IMR-90 (cell line): ENCODE measurements around the gene CTBP1.
"Not testable (repeated sequence)": the region's sequence is repeated elsewhere in the genome, so short reads cannot be mapped to it uniquely, and the experiment has no call there.

ENCODE experiments used
- BHLHE40 ChIP-seq: fragments of 150-350 bp; IDR thresholded peaks from 2 replicates; pipeline ENCODE4 v1.6.1; 2016; ENCODE audit warnings: mild to moderate bottlenecking, low read depth, low read length
- POLR2A ChIP-seq: IDR thresholded peaks from 2 replicates; pipeline ENCODE4 v1.6.1; 2012; ENCODE audit warnings: mild to moderate bottlenecking, low read depth, low read length
- SMC3 ChIP-seq: fragments of 150-350 bp; IDR thresholded peaks from 2 replicates; pipeline ENCODE4 v1.6.1; 2016; ENCODE audit warnings: low read depth, mild to moderate bottlenecking, antibody characterized with exemption, low read length, moderate library complexity
- TF ChIP-seq, protein P1 (sequence below): conservative IDR thresholded peaks from 2 replicates; pipeline ENCODE4 v1.5.1; 2012; ENCODE audit warnings: mild to moderate bottlenecking, low read depth, low read length, improper control_type of control experiment

- TF ChIP-seq, protein P1, sequence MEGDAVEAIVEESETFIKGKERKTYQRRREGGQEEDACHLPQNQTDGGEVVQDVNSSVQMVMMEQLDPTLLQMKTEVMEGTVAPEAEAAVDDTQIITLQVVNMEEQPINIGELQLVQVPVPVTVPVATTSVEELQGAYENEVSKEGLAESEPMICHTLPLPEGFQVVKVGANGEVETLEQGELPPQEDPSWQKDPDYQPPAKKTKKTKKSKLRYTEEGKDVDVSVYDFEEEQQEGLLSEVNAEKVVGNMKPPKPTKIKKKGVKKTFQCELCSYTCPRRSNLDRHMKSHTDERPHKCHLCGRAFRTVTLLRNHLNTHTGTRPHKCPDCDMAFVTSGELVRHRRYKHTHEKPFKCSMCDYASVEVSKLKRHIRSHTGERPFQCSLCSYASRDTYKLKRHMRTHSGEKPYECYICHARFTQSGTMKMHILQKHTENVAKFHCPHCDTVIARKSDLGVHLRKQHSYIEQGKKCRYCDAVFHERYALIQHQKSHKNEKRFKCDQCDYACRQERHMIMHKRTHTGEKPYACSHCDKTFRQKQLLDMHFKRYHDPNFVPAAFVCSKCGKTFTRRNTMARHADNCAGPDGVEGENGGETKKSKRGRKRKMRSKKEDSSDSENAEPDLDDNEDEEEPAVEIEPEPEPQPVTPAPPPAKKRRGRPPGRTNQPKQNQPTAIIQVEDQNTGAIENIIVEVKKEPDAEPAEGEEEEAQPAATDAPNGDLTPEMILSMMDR, result not testable (repeated sequence)
- not testable (repeated sequence) for TF ChIP-seq BHLHE40, SMC3, POLR2A
Measured at GRCh38 chr4:1237261-1237660, 11.7 kb downstream of the CTBP1 start.
